NCI-H82 (cell line): ENCODE data around the gene GIT1.
A peak's percentile ranks its signal among the peaks of the same experiment; 100 is the strongest.

Experiments
- DNase-seq: peaks from one replicate; lab custom pipeline; 2025; lab: John Stamatoyannopoulos, UW

Gene GIT1

GRCh38 chr17:29615492-29616299 is 26.2 kb upstream of the GIT1 start:
- peak; percentile 97 for DNase-seq

GRCh38 chr17:29615048-29615385 is 25.6 kb upstream of the GIT1 start:
- peak; percentile 66 for DNase-seq

GRCh38 chr17:29614349-29615047 is 25.1 kb upstream of the GIT1 start:
- no peak for DNase-seq

GRCh38 chr17:29613856-29614255 is 24.4 kb upstream of the GIT1 start:
- no peak for DNase-seq

- no peak for DNase-seq
These were observed 23.9 kb upstream of the GIT1 start for GRCh38 chr17:29613352-29613837.

GRCh38 chr17:29612404-29613280 is 23.2 kb upstream of the GIT1 start:
- no peak for DNase-seq

- DNase-seq = no peak
These were observed 22.6 kb upstream of the GIT1 start for GRCh38 chr17:29612094-29612403.

- DNase-seq = no peak
These were observed 22.1 kb upstream of the GIT1 start for GRCh38 chr17:29611351-29612093.

GRCh38 chr17:29610395-29610794 is 20.9 kb upstream of the GIT1 start:
- DNase-seq = no peak

- no peak for DNase-seq
These were observed 19.5 kb upstream of the GIT1 start for GRCh38 chr17:29608986-29609385.

- DNase-seq = no peak
These were observed 18.2 kb upstream of the GIT1 start for GRCh38 chr17:29607557-29608195.

GRCh38 chr17:29603109-29603674 is 13.7 kb upstream of the GIT1 start:
- no peak for DNase-seq

GRCh38 chr17:29597361-29598172 is 8.1 kb upstream of the GIT1 start:
- DNase-seq = peak; percentile 55

- DNase-seq = no peak
These were observed 7.4 kb upstream of the GIT1 start for GRCh38 chr17:29596811-29597210.

GRCh38 chr17:29595943-29596774 is 6.7 kb upstream of the GIT1 start:
- no peak for DNase-seq

GRCh38 chr17:29595107-29595942 is 5.9 kb upstream of the GIT1 start:
- DNase-seq = no peak

- no peak for DNase-seq
These were observed 5.2 kb upstream of the GIT1 start for GRCh38 chr17:29594519-29595090.
